H1 (cell line): ENCODE data around the gene PDPK1. TPM values are rescaled to one million over a fixed set of nuclear protein-coding genes. Genes with fewer than 3 reads are reported as not detected.
"Not testable (repeated sequence)": the region's sequence is repeated elsewhere in the genome, so short reads cannot be mapped to it uniquely, and the experiment has no call there.

Experiments used
- CTCF ChIA-PET: fragments of 300-600 bp; sonication (Branson Sonifier 250); formaldehyde crosslinking; loops from one replicate; lab custom pipeline; 2021; ENCODE audit not compliant: partially characterized antibody; lab: Charles Lee
- POLR2A ChIA-PET: fragments of 300-600 bp; sonication (Branson Sonifier 250); formaldehyde crosslinking; loops from one replicate; lab custom pipeline; 2021; ENCODE audit warnings: inconsistent platforms; ENCODE audit not compliant: partially characterized antibody; lab: Charles Lee
- DNase-seq, 2 experiments: peaks; one replicate each; pipeline versions ENCODE4 v3.0.0 to v3.0.0-alpha.2; 2010 to 2022; ENCODE audit warnings: low spot score in 2 of 2, low read depth in 1 of 2, mixed read lengths in 1 of 2
- FAIRE-seq: peaks from 2 replicates; lab custom pipeline; 2011; peaks lifted over from hg19 to GRCh38; lab: Jason Lieb, UNC
- H2AFZ ChIP-seq: 2 replicates; pipeline ENCODE4 v1.8.1; 2012; ENCODE audit warnings: low read length, inconsistent platforms
- H2AK5ac ChIP-seq: 2 replicates; pipeline ENCODE4 v1.6.1; 2013; ENCODE audit warnings: low read depth, low read length
- H2BK120ac ChIP-seq: replicated peaks from 2 replicates; pipeline ENCODE3; 2013; ENCODE audit warnings: low read depth, low read length, inconsistent platforms
- H2BK12ac ChIP-seq: 2 replicates; pipeline ENCODE4 v1.6.1; 2013; ENCODE audit warnings: low read depth, low read length
- H2BK15ac ChIP-seq: 2 replicates; pipeline ENCODE4 v1.6.1; 2013; ENCODE audit warnings: low read length
- H2BK20ac ChIP-seq: 2 replicates; pipeline ENCODE4 v1.6.1; 2013; ENCODE audit warnings: low read length
- H2BK5ac ChIP-seq: 2 replicates; pipeline ENCODE4 v1.6.1; 2013; ENCODE audit warnings: low read depth, low read length
- H3K14ac ChIP-seq: 2 replicates; pipeline ENCODE4 v1.6.1; 2013; ENCODE audit warnings: inconsistent platforms; ENCODE audit not compliant: insufficient read length
- H3K18ac ChIP-seq: 2 replicates; pipeline ENCODE4 v1.6.1; 2013; ENCODE audit warnings: low read length; ENCODE audit errors: extremely low read depth
- H3K23ac ChIP-seq: 2 replicates; pipeline ENCODE4 v1.6.1; 2013; ENCODE audit warnings: inconsistent platforms; ENCODE audit not compliant: insufficient read length
- H3K23me2 ChIP-seq: 2 replicates; pipeline ENCODE4 v1.6.1; 2013; ENCODE audit warnings: low read depth, low read length
- H3K27ac ChIP-seq: 2 replicates; pipeline ENCODE4 v1.6.1; 2011; ENCODE audit warnings: low read depth, low read length, inconsistent platforms
- H3K27me3 ChIP-seq, 4 experiments: replicated peaks in 1 of 4; 1 replicate in 1 of 4; 2 replicates in 3 of 4; pipeline versions ENCODE4 v1.6.1 to v1.8.1; 2011 to 2013; ENCODE audit warnings: low read length in 3 of 4, mild to moderate bottlenecking in 3 of 4, inconsistent platforms in 2 of 4, mixed read lengths in 2 of 4, moderate library complexity in 1 of 4; ENCODE audit not compliant: control insufficient read depth in 3 of 4, insufficient read depth in 3 of 4; ENCODE audit errors: extremely low read depth in 1 of 4
- H3K36me3 ChIP-seq, 4 experiments: 2 replicates each; pipeline versions ENCODE4 v1.6.1 to v1.8.1; 2011 to 2013; ENCODE audit warnings: mild to moderate bottlenecking in 4 of 4, low read length in 3 of 4, moderate library complexity in 2 of 4, control low read depth in 1 of 4, inconsistent platforms in 1 of 4; ENCODE audit not compliant: insufficient read depth in 4 of 4, control insufficient read depth in 2 of 4
- H3K4ac ChIP-seq: replicated peaks from 2 replicates; pipeline ENCODE3; 2013; ENCODE audit warnings: low read length, low read depth, mixed read lengths, inconsistent platforms; ENCODE audit not compliant: insufficient read length
- H3K4me1 ChIP-seq, 4 experiments: replicated peaks in 1 of 4; 1 replicate in 1 of 4; 2 replicates in 3 of 4; pipeline versions ENCODE4 v1.6.1 to v1.8.1; 2011 to 2013; ENCODE audit warnings: low read length in 3 of 4, inconsistent platforms in 2 of 4, mixed read lengths in 1 of 4; ENCODE audit not compliant: insufficient read depth in 4 of 4, control insufficient read depth in 3 of 4
- H3K4me2 ChIP-seq, 2 experiments: 2 replicates each; pipeline versions ENCODE4 v1.6.1 to v1.8.1; 2011 to 2013; ENCODE audit warnings: low read depth in 2 of 2, low read length in 2 of 2, control low read depth in 1 of 2, inconsistent platforms in 1 of 2, mild to moderate bottlenecking in 1 of 2; ENCODE audit not compliant: insufficient read depth in 1 of 2
- H3K4me3 ChIP-seq, 4 experiments: fragments of 200-600, 300-600 bp in 1 of 4; sonication (generic), shearing (Covaris generic), sonication (Bioruptor Twin) in 1 of 4; 2 replicates each; pipeline versions ENCODE4 v1.5.1 to v1.8.1; 2011 to 2016; ENCODE audit warnings: low read length in 4 of 4, low read depth in 3 of 4, control low read depth in 2 of 4, inconsistent platforms in 2 of 4, mild to moderate bottlenecking in 2 of 4, mixed read lengths in 1 of 4, moderate library complexity in 1 of 4; ENCODE audit not compliant: insufficient read depth in 2 of 4; ENCODE audit errors: extremely low read depth in 1 of 4
- H3K56ac ChIP-seq: replicated peaks from 2 replicates; pipeline ENCODE3; 2013; ENCODE audit warnings: low read depth, mild to moderate bottlenecking, mixed read lengths, low read length, inconsistent platforms; ENCODE audit not compliant: insufficient read length
- H3K79me1 ChIP-seq: 2 replicates; pipeline ENCODE4 v1.6.1; 2013; ENCODE audit warnings: low read depth, low read length, control low read depth
- H3K79me2 ChIP-seq, 2 experiments: 2 replicates each; pipeline versions ENCODE4 v1.6.1 to v1.8.1; 2012 to 2013; ENCODE audit warnings: low read length in 2 of 2, mild to moderate bottlenecking in 2 of 2, inconsistent platforms in 1 of 2; ENCODE audit not compliant: insufficient read depth in 2 of 2, control insufficient read depth in 1 of 2
- H3K9ac ChIP-seq, 4 experiments: replicated peaks in 1 of 4; 1 replicate in 1 of 4; 2 replicates in 3 of 4; pipeline versions ENCODE4 v1.6.1 to v1.8.1; 2011 to 2013; ENCODE audit warnings: low read depth in 3 of 4, low read length in 3 of 4, control low read depth in 2 of 4, mild to moderate bottlenecking in 2 of 4, moderate library complexity in 2 of 4, inconsistent platforms in 1 of 4; ENCODE audit errors: extremely low read depth in 1 of 4
- H3K9me3 ChIP-seq, 2 experiments: 2 replicates each; pipeline versions ENCODE4 v1.6.1 to v1.8.1; 2012 to 2013; ENCODE audit warnings: mild to moderate bottlenecking in 2 of 2, moderate library complexity in 2 of 2, control low read depth in 1 of 2, inconsistent platforms in 1 of 2, low read depth in 1 of 2, low read length in 1 of 2, mixed read lengths in 1 of 2; ENCODE audit not compliant: insufficient read depth in 2 of 2
- H4K20me1 ChIP-seq, 2 experiments: replicated peaks in 1 of 2; 2 replicates each; pipeline versions ENCODE3 to v1.8.1; 2011 to 2013; ENCODE audit warnings: inconsistent platforms in 2 of 2, low read length in 2 of 2, mild to moderate bottlenecking in 1 of 2; ENCODE audit not compliant: insufficient read depth in 2 of 2, control insufficient read depth in 1 of 2
- H4K5ac ChIP-seq: 2 replicates; pipeline ENCODE4 v1.6.1; 2013; ENCODE audit warnings: low read length, low read depth, mixed read lengths, inconsistent platforms; ENCODE audit not compliant: insufficient read length
- H4K8ac ChIP-seq: 2 replicates; pipeline ENCODE4 v1.8.0; 2013; ENCODE audit warnings: mild to moderate bottlenecking, moderate library complexity, low read length, inconsistent platforms; ENCODE audit not compliant: insufficient read depth; ENCODE audit errors: extremely low read depth
- H4K91ac ChIP-seq: replicated peaks from 2 replicates; pipeline ENCODE3; 2013; ENCODE audit warnings: low read length, mixed read lengths, inconsistent platforms; ENCODE audit not compliant: insufficient read length
- WGBS, 2 experiments: shearing (Covaris generic) in 1 of 2; methylation state at CpG; one replicate each; pipeline versions ENCODE4 v1.1.6 to v1.1.7; 2013 to 2015; ENCODE audit warnings: low lambda C conversion rate in 2 of 2, mixed read lengths in 2 of 2, inconsistent platforms in 1 of 2, low coverage in 1 of 2, missing lambda C conversion rate in 1 of 2; ENCODE audit not compliant: insufficient replicate concordance in 2 of 2, insufficient coverage in 1 of 2, insufficient read length in 1 of 2; ENCODE audit errors: extremely low coverage in 1 of 2, missing lambda C conversion rate in 1 of 2; 5-methylcytosine and 5-hydroxymethylcytosine counted together
- polyA plus RNA-seq, 7 experiments: library from polyadenylated mRNA; depleted of rRNA in 3 of 7; stranded (reverse) in 5 of 7; unstranded in 2 of 7; fragments of >200 nt in 5 of 7; fragments of 200-250 nt in 2 of 7; gene quantifications; 1 replicate in 5 of 7; 2 replicates in 1 of 7; 4 replicates in 1 of 7; pipeline versions ENCODE4 v1.2.1 to v1.2.3, GENCODE V29; 2011 to 2013; ENCODE audit warnings: missing spikeins in 2 of 7, mixed read lengths in 2 of 7
- total RNA-seq: library from RNA; stranded (reverse); fragmentation: NEBNext Ultra II Directional; extraction: Animal tissue kit (Norgen Biotek cat#: 25700); gene quantifications from 2 replicates; pipeline ENCODE4 v1.2.1, GENCODE V29; 2021

The PDPK1 gene
- total and polyA plus RNA-seq, 2 of the 8 experiments (the other 6 are each of a cell fraction or from before 2014, with no cell fraction given), result 17.1 to 27.8 TPM

- H4K5ac ChIP-seq, H3K56ac ChIP-seq, H3K27ac ChIP-seq, H3K9ac ChIP-seq, DNase-seq, H2BK5ac ChIP-seq, H3K23ac ChIP-seq, CTCF ChIA-PET, H2BK120ac ChIP-seq, H3K9me3 ChIP-seq, H2BK20ac ChIP-seq, H3K79me1 ChIP-seq, H3K4me2 ChIP-seq, H3K18ac ChIP-seq, H3K27me3 ChIP-seq, H4K20me1 ChIP-seq, H4K8ac ChIP-seq, H3K23me2 ChIP-seq, H3K4me3 ChIP-seq, H3K4ac ChIP-seq, H2AFZ ChIP-seq, H2BK15ac ChIP-seq, H3K4me1 ChIP-seq, H3K14ac ChIP-seq, H2BK12ac ChIP-seq, H3K36me3 ChIP-seq, H4K91ac ChIP-seq, POLR2A ChIA-PET, FAIRE-seq, H2AK5ac ChIP-seq: not testable (repeated sequence)
- WGBS, 2 experiments, result 87% methylated on average over 3 of the region's 4 CpGs; no CpG with 5 or more reads in 1 of the 2 experiments
- peaks cover 0 to 42% of the 10 kb centered on the region in 2 experiments; a peak in 2 of 4 replicates for H3K79me2 ChIP-seq
Measured at GRCh38 chr16:2540912-2541311, 3.1 kb downstream of the PDPK1 start.

GRCh38 chr16:2541409-2541808 is 3.6 kb downstream of the PDPK1 start:
- H4K20me1 ChIP-seq, FAIRE-seq, H3K4me1 ChIP-seq: not testable (repeated sequence)

More at GRCh38 chr16:2541409-2541808, 3.6 kb downstream of the PDPK1 start:
- H4K5ac ChIP-seq, H3K4me2 ChIP-seq, H3K27me3 ChIP-seq, DNase-seq, H4K91ac ChIP-seq, H3K9me3 ChIP-seq, H2BK5ac ChIP-seq, H2BK20ac ChIP-seq, POLR2A ChIA-PET, H3K27ac ChIP-seq, H3K36me3 ChIP-seq, H3K4ac ChIP-seq, H3K79me1 ChIP-seq, H2AFZ ChIP-seq, H3K4me3 ChIP-seq, H3K18ac ChIP-seq, H2BK12ac ChIP-seq, H2BK15ac ChIP-seq, H3K23ac ChIP-seq, H2AK5ac ChIP-seq, H3K14ac ChIP-seq, H4K8ac ChIP-seq, CTCF ChIA-PET, H3K23me2 ChIP-seq, H3K56ac ChIP-seq, H2BK120ac ChIP-seq, H3K9ac ChIP-seq: not testable (repeated sequence)
- 92% methylated on average over 6 of the region's 6 CpGs; no CpG with 5 or more reads in 1 of the 2 experiments for WGBS, 2 experiments
- H3K79me2 ChIP-seq, result peaks cover 0 to 46% of the 10 kb centered on the region in 2 experiments; a peak in 2 of 4 replicates
